Prostate gland (tissue), 2 donors: ENCODE results near the gene IGSF23.

Source experiments
- POLR2A ChIP-seq: fragments of 450-650 bp; IDR thresholded peaks from one replicate; pipeline ENCODE4 v1.6.1; 2016; ENCODE audit warnings: antibody characterized with exemption, mild to moderate bottlenecking
- TF ChIP-seq, protein P1 (sequence below), 4 experiments: fragments of 200-600 bp in 2 of 4; fragments of 450-650 bp in 2 of 4; sonication (generic) in 2 of 4; IDR thresholded peaks; 1 replicate in 3 of 4; 2 replicates in 1 of 4; pipeline ENCODE4 v1.5.1; 2016 to 2019; ENCODE audit warnings: antibody characterized with exemption in 4 of 4, mild to moderate bottlenecking in 2 of 4, moderate library complexity in 2 of 4

DNA sequence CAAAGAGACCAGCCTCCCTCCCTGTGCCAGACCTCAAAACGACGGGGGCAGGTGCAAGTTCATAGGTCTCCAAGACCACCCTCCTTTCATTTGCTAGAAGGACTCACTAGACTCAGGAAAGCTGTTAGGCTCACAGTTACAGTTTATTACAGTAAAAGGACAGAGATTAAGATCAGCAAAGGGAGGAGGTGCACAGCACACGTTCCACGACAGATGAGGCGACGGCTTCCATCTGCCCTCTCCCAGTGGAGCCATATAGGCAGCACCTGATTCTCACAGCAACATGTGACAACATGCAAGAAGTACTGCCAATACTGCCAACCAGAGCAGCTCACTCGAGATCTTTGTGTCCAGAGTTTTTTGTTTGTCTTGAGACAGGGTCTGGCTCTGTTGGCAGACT is 48.5 kb downstream of the IGSF23 start:
- TF ChIP-seq, protein P1, sequence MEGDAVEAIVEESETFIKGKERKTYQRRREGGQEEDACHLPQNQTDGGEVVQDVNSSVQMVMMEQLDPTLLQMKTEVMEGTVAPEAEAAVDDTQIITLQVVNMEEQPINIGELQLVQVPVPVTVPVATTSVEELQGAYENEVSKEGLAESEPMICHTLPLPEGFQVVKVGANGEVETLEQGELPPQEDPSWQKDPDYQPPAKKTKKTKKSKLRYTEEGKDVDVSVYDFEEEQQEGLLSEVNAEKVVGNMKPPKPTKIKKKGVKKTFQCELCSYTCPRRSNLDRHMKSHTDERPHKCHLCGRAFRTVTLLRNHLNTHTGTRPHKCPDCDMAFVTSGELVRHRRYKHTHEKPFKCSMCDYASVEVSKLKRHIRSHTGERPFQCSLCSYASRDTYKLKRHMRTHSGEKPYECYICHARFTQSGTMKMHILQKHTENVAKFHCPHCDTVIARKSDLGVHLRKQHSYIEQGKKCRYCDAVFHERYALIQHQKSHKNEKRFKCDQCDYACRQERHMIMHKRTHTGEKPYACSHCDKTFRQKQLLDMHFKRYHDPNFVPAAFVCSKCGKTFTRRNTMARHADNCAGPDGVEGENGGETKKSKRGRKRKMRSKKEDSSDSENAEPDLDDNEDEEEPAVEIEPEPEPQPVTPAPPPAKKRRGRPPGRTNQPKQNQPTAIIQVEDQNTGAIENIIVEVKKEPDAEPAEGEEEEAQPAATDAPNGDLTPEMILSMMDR (IDR thresholded peaks at IDR 0.05) = no peak
- no peak for TF ChIP-seq POLR2A
